Liver (tissue), 3 donors: ENCODE data around the gene EFNA3.

ENCODE experiments used
- CTCF ChIP-seq: fragments of 150-350 bp; IDR thresholded peaks from 2 replicates; pipeline ENCODE4 v1.5.1; 2017; ENCODE audit warnings: improper control_type of control experiment, low read depth, low read length; ENCODE audit not compliant: missing input control
- EGR1 ChIP-seq, 2 donors: IDR thresholded peaks; 2 replicates each; pipeline ENCODE4 v1.6.1; 2016 to 2018; ENCODE audit warnings: antibody characterized with exemption in 2 of 2, low read depth in 2 of 2
- FOXA2 ChIP-seq: IDR thresholded peaks from 2 replicates; pipeline ENCODE4 v1.6.1; 2016; ENCODE audit warnings: antibody characterized with exemption
- JUND ChIP-seq, 2 donors: IDR thresholded peaks; 2 replicates each; pipeline ENCODE4 v1.6.1; 2016; ENCODE audit warnings: antibody characterized with exemption in 2 of 2
- MAX ChIP-seq: IDR thresholded peaks from 2 replicates; pipeline ENCODE4 v1.6.1; 2016; ENCODE audit warnings: antibody characterized with exemption
- NR2F2 ChIP-seq: IDR thresholded peaks from 2 replicates; pipeline ENCODE4 v1.6.1; 2016; ENCODE audit warnings: antibody characterized with exemption
- RAD21 ChIP-seq, 2 donors: IDR thresholded peaks; 2 replicates each; pipeline ENCODE4 v1.6.1; 2016; ENCODE audit warnings: antibody characterized with exemption in 2 of 2, mild to moderate bottlenecking in 2 of 2
- RXRA ChIP-seq, 2 donors: IDR thresholded peaks; 2 replicates each; pipeline ENCODE4 v1.6.1; 2017 to 2018; ENCODE audit warnings: antibody characterized with exemption in 2 of 2, mild to moderate bottlenecking in 1 of 2
- SP1 ChIP-seq: IDR thresholded peaks from 2 replicates; pipeline ENCODE4 v1.6.1; 2018; ENCODE audit warnings: antibody characterized with exemption, mild to moderate bottlenecking
- TAF1 ChIP-seq: conservative IDR thresholded peaks from 2 replicates; pipeline ENCODE4 v1.6.1; 2016; ENCODE audit warnings: antibody characterized with exemption, mild to moderate bottlenecking
- YY1 ChIP-seq: IDR thresholded peaks from 2 replicates; pipeline ENCODE4 v1.6.1; 2016; ENCODE audit warnings: antibody characterized with exemption, mild to moderate bottlenecking
- ZBTB33 ChIP-seq: IDR thresholded peaks from 2 replicates; pipeline ENCODE4 v1.6.1; 2016; ENCODE audit warnings: antibody characterized with exemption
- TF ChIP-seq, protein P1 (sequence below): IDR thresholded peaks from 2 replicates; pipeline ENCODE4 v1.6.1; 2016; ENCODE audit warnings: antibody characterized with exemption
- TF ChIP-seq, protein P2 (sequence below): IDR thresholded peaks from 2 replicates; pipeline ENCODE4 v1.6.1; 2016; ENCODE audit warnings: antibody characterized with exemption, mild to moderate bottlenecking
- donor health status: healthy.
- donor health status: healthy.

GRCh38 chr1:155030899-155031298 lies 47.7 kb upstream of the EFNA3 start:
- TF ChIP-seq SP1 (no peak), CTCF (no peak), RXRA (IDR thresholded peaks at IDR 0.05) (no peak), JUND (IDR thresholded peaks at IDR 0.05) (no peak), ZBTB33 (no peak), EGR1 (IDR thresholded peaks at IDR 0.05; ENCODE audit: low read depth in 2 of 2) (no peak), RAD21 (IDR thresholded peaks at IDR 0.05) (no peak), MAX (no peak), YY1 (no peak), TAF1 (no peak), NR2F2 (no peak), FOXA2 (no peak)
- TF ChIP-seq, protein P1, sequence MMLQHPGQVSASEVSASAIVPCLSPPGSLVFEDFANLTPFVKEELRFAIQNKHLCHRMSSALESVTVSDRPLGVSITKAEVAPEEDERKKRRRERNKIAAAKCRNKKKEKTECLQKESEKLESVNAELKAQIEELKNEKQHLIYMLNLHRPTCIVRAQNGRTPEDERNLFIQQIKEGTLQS: no peak
- TF ChIP-seq, protein P2, sequence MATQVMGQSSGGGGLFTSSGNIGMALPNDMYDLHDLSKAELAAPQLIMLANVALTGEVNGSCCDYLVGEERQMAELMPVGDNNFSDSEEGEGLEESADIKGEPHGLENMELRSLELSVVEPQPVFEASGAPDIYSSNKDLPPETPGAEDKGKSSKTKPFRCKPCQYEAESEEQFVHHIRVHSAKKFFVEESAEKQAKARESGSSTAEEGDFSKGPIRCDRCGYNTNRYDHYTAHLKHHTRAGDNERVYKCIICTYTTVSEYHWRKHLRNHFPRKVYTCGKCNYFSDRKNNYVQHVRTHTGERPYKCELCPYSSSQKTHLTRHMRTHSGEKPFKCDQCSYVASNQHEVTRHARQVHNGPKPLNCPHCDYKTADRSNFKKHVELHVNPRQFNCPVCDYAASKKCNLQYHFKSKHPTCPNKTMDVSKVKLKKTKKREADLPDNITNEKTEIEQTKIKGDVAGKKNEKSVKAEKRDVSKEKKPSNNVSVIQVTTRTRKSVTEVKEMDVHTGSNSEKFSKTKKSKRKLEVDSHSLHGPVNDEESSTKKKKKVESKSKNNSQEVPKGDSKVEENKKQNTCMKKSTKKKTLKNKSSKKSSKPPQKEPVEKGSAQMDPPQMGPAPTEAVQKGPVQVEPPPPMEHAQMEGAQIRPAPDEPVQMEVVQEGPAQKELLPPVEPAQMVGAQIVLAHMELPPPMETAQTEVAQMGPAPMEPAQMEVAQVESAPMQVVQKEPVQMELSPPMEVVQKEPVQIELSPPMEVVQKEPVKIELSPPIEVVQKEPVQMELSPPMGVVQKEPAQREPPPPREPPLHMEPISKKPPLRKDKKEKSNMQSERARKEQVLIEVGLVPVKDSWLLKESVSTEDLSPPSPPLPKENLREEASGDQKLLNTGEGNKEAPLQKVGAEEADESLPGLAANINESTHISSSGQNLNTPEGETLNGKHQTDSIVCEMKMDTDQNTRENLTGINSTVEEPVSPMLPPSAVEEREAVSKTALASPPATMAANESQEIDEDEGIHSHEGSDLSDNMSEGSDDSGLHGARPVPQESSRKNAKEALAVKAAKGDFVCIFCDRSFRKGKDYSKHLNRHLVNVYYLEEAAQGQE: no peak
